NCI-H774 (cell line): ENCODE results near the gene MTHFSD.

Source experiments
- DNase-seq: peaks from one replicate; lab custom pipeline; 2025; lab: John Stamatoyannopoulos, UW

Gene MTHFSD

GRCh38 chr16:86584071-86584685 lies 29.1 kb upstream of the MTHFSD start:
- no peak for DNase-seq

- DNase-seq, result no peak
Measured at GRCh38 chr16:86581458-86581857, 26.4 kb upstream of the MTHFSD start.

GRCh38 chr16:86580791-86581170 lies 25.7 kb upstream of the MTHFSD start:
- no peak for DNase-seq

- no peak for DNase-seq
Measured at GRCh38 chr16:86580063-86580790, 25.2 kb upstream of the MTHFSD start.

- no peak for DNase-seq
Measured at GRCh38 chr16:86579268-86580062, 24.4 kb upstream of the MTHFSD start.

- DNase-seq, result no peak
Measured at GRCh38 chr16:86578611-86579267, 23.7 kb upstream of the MTHFSD start.

GRCh38 chr16:86578061-86578599 lies 23.1 kb upstream of the MTHFSD start, which contains the start of gene FOXL1:
Gene FOXL1 (plus strand): TSS chr16:86578549. CDS start chr16:86578724, 175 bp downstream.
- DNase-seq, result no peak

- no peak for DNase-seq
Measured at GRCh38 chr16:86577314-86577971, 22.4 kb upstream of the MTHFSD start.

GRCh38 chr16:86576591-86577313 lies 21.7 kb upstream of the MTHFSD start:
- DNase-seq, result no peak

GRCh38 chr16:86575754-86576557 lies 20.9 kb upstream of the MTHFSD start:
- peak; percentile 14 for DNase-seq

- DNase-seq, result no peak
Measured at GRCh38 chr16:86575095-86575685, 20.2 kb upstream of the MTHFSD start.

GRCh38 chr16:86574646-86575045 lies 19.6 kb upstream of the MTHFSD start:
- no peak for DNase-seq

GRCh38 chr16:86573646-86574508 lies 18.8 kb upstream of the MTHFSD start:
- DNase-seq, result no peak

GRCh38 chr16:86573215-86573614 lies 18.2 kb upstream of the MTHFSD start:
- no peak for DNase-seq

- DNase-seq, result no peak
Measured at GRCh38 chr16:86572606-86573005, 17.6 kb upstream of the MTHFSD start.

GRCh38 chr16:86572041-86572521 lies 17.0 kb upstream of the MTHFSD start:
- DNase-seq, result no peak

GRCh38 chr16:86571530-86571915 lies 16.5 kb upstream of the MTHFSD start:
- DNase-seq, result no peak
